SKM-1 treated with dmso at 0.1 percent for 144 hours (cell line): ENCODE data around the gene OR52H1.
"Not testable (repeated sequence)": the region's sequence is repeated elsewhere in the genome, so short reads cannot be mapped to it uniquely, and the experiment has no call there.

Experiments
- DNase-seq: peaks from one replicate; lab custom pipeline; 2025; ENCODE audit not compliant: unreplicated experiment; lab: John Stamatoyannopoulos, UW

Gene OR52H1

GRCh38 chr11:5548440-5548839 lies at the start of gene OR52H1:
TSS of gene OR52H1 (minus strand) at chr11:5548540. CDS start at chr11:5545505, 3,035 bp downstream.
- no peak for DNase-seq

DNA sequence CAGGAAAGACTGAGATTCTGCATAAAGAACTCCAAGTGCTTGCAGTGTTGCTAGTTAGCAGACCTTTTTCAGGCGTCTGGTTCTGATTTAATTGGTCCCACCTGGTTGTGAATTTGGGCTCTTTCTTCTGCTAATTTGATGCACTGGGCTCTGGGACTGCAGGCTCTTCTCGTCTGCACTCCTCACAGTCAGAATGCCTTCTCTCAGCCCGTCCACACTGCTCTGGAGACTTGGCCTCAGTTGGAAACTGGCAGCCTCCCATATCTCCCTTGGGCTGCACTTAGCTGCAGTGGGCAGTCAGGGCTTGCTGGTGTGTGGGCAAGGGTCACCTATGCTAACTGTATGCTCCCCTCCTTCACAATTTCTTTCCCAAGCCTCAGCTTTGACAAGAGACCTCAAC lies 49.6 kb upstream of the OR52H1 start:
- no peak for DNase-seq

- no peak for DNase-seq
Measured at GRCh38 chr11:5596607-5597201, 48.4 kb upstream of the OR52H1 start, which contains the start of gene TRIM6. TSS of gene TRIM6 (plus strand) at chr11:5596637. CDS start at chr11:5596898, 261 bp downstream.

GRCh38 chr11:5593146-5593545 lies 44.8 kb upstream of the OR52H1 start:
- no peak for DNase-seq

GRCh38 chr11:5592615-5593014 lies 44.3 kb upstream of the OR52H1 start:
- no peak for DNase-seq

DNA sequence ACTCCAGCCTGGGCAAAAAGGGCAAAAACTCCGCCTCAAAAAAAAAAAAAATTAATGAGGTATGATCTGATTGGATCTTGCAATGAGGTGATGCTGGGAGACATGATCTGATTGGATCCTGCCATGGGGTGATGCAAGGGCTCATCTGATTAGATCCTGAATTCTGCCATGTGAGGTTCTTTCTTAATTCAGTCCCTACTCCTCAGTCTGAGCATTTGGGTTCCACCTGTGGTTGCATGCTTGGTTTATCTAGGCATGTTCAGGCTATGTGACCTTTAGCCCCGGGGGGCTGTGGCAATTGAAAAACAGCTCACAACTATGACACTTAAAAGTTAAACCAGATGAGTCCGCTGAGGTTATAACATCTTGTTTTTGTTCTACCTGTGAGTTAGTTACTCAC lies 43.3 kb upstream of the OR52H1 start:
- DNase-seq = no peak

DNA sequence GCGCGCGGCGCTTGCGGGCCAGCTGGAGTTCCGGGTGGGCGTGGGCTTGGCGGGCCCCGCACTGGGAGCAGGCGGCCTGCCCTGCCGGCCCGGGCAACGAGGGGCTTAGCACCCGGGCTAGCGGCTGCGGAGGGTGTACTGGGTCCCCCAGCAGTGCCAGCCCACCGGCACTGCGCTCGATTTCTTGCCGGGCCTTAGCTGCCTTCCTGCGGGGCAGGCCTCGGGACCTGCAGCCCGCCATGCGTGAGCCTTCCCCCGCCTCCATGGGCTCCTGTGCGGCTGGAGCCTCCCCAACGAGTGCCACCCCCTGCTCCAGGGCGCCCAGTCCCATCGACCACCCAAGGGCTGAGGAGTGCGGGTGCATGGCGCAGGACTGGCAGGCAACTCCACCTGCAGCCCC lies 41.6 kb upstream of the OR52H1 start:
- DNase-seq = not testable (repeated sequence)

- DNase-seq = not testable (repeated sequence)
Measured at GRCh38 chr11:5584458-5584857, 36.1 kb upstream of the OR52H1 start.

DNA sequence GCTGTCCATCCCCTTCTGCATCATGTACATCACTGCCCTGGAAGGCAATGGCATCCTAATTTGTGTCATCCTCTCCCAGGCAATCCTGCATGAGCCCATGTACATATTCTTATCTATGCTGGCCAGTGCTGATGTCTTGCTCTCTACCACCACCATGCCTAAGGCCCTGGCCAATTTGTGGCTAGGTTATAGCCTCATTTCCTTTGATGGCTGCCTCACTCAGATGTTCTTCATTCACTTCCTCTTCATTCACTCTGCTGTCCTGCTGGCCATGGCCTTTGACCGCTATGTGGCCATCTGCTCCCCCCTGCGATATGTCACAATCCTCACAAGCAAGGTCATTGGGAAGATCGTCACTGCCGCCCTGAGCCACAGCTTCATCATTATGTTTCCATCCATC lies 32.7 kb upstream of the OR52H1 start:
- DNase-seq = no peak

DNA sequence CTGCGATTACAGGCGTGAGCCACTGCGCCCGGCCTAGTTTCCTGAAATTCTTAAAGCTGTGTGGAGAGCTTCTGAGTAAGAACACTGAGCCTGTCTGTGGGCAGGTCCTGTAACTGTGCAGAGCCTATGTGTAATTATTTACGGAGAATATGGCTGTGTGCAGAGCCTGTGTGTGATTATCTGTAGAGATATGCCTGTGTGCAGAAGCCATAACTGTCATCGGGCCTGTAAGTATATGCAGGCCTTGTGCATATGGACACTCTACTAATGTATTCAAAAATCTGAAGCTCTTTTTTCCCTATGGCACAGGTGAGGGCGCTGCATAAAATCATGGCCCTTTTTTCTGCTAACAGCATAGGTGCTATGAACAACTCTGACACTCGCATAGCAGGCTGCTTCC lies 32.2 kb upstream of the OR52H1 start, which contains the start of gene OR52B6:
Gene OR52B6, plus strand, starts transcription at position 301 of the 400 bp plus-strand sequence. Its CDS starts 0 bp downstream, at position 301.
- no peak for DNase-seq

DNA sequence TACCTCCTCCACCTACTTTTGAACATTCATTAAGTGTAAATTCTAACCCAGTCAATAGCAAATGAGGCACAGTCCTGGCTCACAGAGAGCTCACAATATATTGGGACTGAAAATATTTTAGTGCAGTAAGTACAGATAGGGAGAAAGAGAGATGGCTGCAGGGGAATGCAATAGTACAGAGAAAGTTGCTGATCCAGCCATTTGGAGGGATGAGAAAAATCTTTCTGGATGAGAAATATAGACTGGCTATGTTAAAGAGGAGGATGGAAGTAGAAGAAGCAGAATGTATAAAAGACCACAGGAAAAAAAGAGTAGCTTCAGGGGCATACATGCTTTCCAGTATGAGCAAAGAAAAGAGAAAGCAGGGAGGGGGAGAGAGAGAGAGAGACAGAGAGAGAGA lies 28.8 kb upstream of the OR52H1 start:
- DNase-seq = no peak

DNA sequence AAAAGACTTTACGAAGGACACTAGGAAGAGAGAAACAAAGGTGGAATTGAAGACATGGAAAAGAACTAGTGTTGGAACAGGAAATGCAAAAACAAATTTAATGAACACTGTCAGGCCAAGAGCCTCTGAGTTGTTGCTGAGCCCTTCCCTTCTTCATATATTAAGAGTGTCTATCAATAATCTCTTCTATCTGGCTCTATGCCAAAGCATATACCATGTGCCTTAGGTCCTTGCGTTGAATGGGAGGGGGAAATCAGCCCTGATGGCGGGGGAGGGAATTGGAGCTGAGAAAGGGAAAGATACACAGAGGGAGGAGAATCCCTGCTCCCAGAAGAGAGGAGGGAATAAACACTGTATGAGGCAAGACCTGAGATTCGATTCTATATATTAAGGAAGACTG lies 26.8 kb upstream of the OR52H1 start:
- DNase-seq = no peak

DNA sequence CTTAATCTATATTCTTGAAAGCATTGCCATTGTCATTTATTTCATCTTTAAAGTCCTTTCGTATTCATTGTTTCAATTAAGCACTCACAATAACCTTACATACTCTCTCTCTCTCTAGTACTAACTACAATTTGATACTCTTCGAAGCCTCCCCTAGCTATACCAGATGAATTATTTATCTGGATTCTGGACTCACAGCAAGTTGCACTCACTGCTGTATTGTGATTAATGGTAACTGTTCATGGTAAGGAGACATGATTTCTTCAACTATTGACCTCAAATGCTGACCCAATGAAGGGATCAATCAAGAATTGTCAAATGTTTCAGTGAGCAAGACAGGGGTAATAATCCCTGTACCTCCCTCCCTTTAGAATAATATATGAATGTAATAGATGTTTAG lies 26.3 kb upstream of the OR52H1 start:
- DNase-seq = no peak

- DNase-seq = peak; percentile 12
Measured at GRCh38 chr11:5564259-5565019, 16.1 kb upstream of the OR52H1 start.

- DNase-seq = no peak
Measured at GRCh38 chr11:5557751-5558150, 9.4 kb upstream of the OR52H1 start.

- DNase-seq = no peak
Measured at GRCh38 chr11:5556596-5557188, 8.4 kb upstream of the OR52H1 start.

DNA sequence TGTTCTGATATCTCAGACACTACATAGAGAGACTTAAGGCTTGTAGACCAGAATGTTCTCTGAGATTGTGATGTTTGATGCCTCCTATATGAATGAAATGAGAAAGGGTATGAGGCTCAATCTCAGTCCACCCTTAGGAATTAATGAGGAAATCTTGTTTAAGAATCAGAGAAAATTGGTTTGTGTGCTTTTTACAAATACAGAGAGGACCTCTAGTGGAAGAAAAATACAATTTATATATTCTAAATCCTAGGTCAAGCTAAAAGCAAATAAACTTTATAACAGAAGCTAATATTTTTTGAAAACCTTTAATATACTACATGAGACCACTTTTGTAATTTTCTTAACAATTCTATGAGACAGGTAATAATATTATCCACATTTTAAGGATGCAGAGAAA lies 5.0 kb upstream of the OR52H1 start:
- no peak for DNase-seq

- no peak for DNase-seq
Measured at GRCh38 chr11:5550440-5551095, 2.2 kb upstream of the OR52H1 start.

DNA sequence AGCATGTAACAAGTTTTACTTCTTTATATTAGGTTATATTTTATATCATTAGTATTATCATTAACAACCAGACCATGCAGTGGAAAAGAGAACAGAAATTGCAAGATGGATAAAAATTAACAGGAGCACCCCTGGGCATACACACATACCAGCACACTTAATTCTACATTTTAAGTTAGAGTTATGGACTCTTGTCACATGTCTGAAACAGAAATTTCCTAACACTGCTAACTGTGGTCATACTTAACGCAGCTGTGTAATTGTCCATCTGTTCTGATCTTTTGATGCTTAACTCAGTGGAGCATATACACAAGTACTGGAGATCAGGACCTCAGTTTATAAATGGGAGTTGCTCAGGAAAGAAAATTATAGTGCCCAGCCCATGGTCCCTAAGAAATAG lies 358 bp downstream of the OR52H1 start:
- no peak for DNase-seq

- no peak for DNase-seq
Measured at GRCh38 chr11:5546457-5546856, 1.9 kb downstream of the OR52H1 start.

DNA sequence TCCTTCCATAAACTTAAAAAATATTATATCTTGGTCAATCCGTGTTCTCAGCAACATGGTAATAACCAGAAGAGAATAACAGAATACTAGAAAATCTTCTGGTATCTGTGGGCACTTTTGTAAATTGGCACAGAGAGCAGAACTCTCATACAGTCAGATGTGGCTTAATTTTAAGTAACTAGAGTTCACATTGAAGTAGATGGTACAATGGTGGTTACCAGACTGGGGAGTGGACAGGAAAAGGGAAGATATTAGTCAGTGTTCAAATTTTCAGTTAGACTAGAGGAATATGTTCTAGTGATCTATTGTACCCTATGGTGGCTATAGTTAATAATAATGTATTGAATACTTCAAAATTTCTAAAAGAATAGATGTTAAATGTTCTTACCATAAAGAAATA lies 6.9 kb downstream of the OR52H1 start:
- DNase-seq = no peak

GRCh38 chr11:5536482-5536881 lies 11.9 kb downstream of the OR52H1 start:
- DNase-seq = no peak
